ENCODE results near the gene NAT16. TPM values are rescaled to one million over a fixed set of nuclear protein-coding genes. Genes with fewer than 3 reads are reported as not detected.

NAT16 gene
- total and polyA plus RNA-seq, 2 of the 13 experiments (the other 11 are each of a cell fraction or from before 2014, with no cell fraction given): 0.04 TPM; not detected in 1

DNA sequence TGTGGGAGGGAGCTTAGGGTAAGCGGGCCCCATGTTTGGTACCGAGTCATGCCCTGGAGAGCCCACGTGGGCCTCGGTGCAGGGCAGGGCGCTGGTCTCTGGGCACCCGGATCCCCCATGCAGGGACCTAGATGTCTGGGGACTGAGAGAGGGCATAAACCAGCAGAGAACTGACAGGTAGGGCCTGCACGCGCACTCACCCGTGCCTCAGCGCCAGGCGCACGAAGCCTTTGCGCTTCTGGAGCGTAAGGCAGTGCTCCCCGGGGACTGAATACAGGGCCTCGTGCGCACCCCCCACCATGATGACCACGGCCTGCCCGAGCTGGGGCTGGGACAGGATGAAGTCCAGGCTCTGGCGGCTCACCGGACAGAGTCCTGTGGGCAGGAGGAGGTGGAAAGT, 17.9 kb upstream of the NAT16 start (continued):
- TF ChIP-seq, protein P1, sequence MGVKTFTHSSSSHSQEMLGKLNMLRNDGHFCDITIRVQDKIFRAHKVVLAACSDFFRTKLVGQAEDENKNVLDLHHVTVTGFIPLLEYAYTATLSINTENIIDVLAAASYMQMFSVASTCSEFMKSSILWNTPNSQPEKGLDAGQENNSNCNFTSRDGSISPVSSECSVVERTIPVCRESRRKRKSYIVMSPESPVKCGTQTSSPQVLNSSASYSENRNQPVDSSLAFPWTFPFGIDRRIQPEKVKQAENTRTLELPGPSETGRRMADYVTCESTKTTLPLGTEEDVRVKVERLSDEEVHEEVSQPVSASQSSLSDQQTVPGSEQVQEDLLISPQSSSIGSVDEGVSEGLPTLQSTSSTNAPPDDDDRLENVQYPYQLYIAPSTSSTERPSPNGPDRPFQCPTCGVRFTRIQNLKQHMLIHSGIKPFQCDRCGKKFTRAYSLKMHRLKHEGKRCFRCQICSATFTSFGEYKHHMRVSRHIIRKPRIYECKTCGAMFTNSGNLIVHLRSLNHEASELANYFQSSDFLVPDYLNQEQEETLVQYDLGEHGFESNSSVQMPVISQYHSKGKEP (CRISPR knock-in tag; IDR thresholded peaks at IDR 0.05): no peak
- TF ChIP-seq ZNF235 (CRISPR knock-in tag; IDR thresholded peaks at IDR 0.05; ENCODE audit: borderline replicate concordance) (no peak), AGO2 (optimal IDR thresholded peaks at IDR 0.05; ENCODE audit: low read depth, low read length) (peak; percentile 69), JDP2 (CRISPR knock-in tag; IDR thresholded peaks at IDR 0.05; ENCODE audit: borderline replicate concordance) (no peak)

DNA sequence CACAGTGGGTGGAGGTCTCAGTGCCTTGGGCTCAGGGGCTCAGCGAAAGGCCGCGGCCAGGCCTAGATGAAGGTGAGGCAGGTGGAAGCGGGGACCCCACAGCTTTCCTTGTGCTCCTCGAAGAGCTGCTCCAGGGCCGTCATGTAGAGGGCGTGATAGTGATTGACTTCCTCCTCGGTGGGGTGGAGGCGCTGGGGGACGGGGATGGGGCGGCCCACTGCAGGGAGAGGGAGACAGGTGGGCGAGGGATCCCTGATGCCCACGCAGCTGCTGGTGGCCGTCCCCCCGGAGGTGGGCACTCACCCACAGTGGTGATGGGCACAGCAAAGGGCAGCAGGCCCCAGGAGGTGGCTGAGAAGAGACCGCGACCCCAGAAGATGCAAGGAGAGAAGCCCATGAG, 15.8 kb upstream of the NAT16 start:
- no peaks in the 10 kb centered on the region for H3K9me3 ChIP-seq (ENCODE audit: low read length)
- no peak overlapping the region for H3K4me2 ChIP-seq (ENCODE audit: low read depth, low read length)
- CTCF ChIA-PET (ENCODE audit: low intra/inter-chr PET ratio, low total read pairs): no interaction called here
- peaks cover 12% of the 10 kb centered on the region for H3K79me2 ChIP-seq (ENCODE audit: insufficient read depth, low read length)
- no peak for ATAC-seq
- TF ChIP-seq ZNF383 (CRISPR knock-in tag; IDR thresholded peaks at IDR 0.05; ENCODE audit: borderline replicate concordance): no peak
- TF ChIP-seq RARG (CRISPR knock-in tag; IDR thresholded peaks at IDR 0.05; ENCODE audit: low read depth): no peak
- TF ChIP-seq CBX2 (IDR thresholded peaks at IDR 0.05; ENCODE audit: low read depth, low read length): no peak
- no peak for TF ChIP-seq CBX2 (CRISPR knock-in tag; IDR thresholded peaks at IDR 0.05; ENCODE audit: low read depth)
- no peak for TF ChIP-seq POLR2AphosphoS2 (IDR thresholded peaks at IDR 0.05; ENCODE audit: low read depth, low read length)
- TF ChIP-seq PHF21A (CRISPR knock-in tag; IDR thresholded peaks at IDR 0.05): no peak
- TF ChIP-seq ZNF121 (CRISPR knock-in tag; IDR thresholded peaks at IDR 0.05): no peak
- no peak for TF ChIP-seq PCBP2 (optimal IDR thresholded peaks at IDR 0.05; ENCODE audit: low read depth, low read length, poor library complexity, severe bottlenecking)
- TF ChIP-seq AGO2 (optimal IDR thresholded peaks at IDR 0.05; ENCODE audit: low read depth, low read length): peak; percentile 55
- peak; percentile 61 for TF ChIP-seq RBFOX2 (IDR thresholded peaks at IDR 0.05; ENCODE audit: low read depth, low read length)
- peak in 1 of 2 experiments; percentile 41; a peak in 1 of 4 replicates for TF ChIP-seq POLR2A (IDR thresholded peaks at IDR 0.05; ENCODE audit: insufficient read depth in 1 of 2, low read depth in 2 of 2, low read length in 2 of 2)
- TF ChIP-seq NFRKB (IDR thresholded peaks at IDR 0.05): no peak
- BruUV-seq (replicated peaks): no TSS peak
- H2AFZ ChIP-seq (ENCODE audit: low read length): no peak overlapping the region
- peaks cover 0 to 2% of the 10 kb centered on the region in 2 experiments; a peak in 1 of 5 replicates for H3K36me3 ChIP-seq (replicated peaks in 1 of 2; ENCODE audit: control insufficient read depth in 1 of 2, insufficient read depth in 2 of 2, low read length in 2 of 2)
- peaks cover 51% of the 10 kb centered on the region for H3K4me1 ChIP-seq (ENCODE audit: insufficient read depth, low read length)
- H3K27ac ChIP-seq (ENCODE audit: extremely low read length, insufficient read depth, low read length): no peak overlapping the region
- no peak for FAIRE-seq
- intact Hi-C loops (cut with micrococcal nuclease; ENCODE audit: unreplicated experiment) (no loop called here), in situ Hi-C loops (cut with HindIII; ENCODE audit: extremely low pct_ligation_motif_present, low pct_unique_long_range_greater_than_20kb) (no loop called here)
- H4K20me1 ChIP-seq (ENCODE audit: insufficient read depth, low read length): peaks cover 3% of the 10 kb centered on the region; the same call in 1 of the 2 replicates
- no peak overlapping the region for H3K4me3 ChIP-seq (replicated peaks in 1 of 3; ENCODE audit: insufficient read depth in 1 of 3, low read depth in 2 of 3, low read length in 3 of 3)
- no peak overlapping the region for H3K9ac ChIP-seq (ENCODE audit: insufficient read depth, low read depth, low read length)
- POLR2A ChIA-PET: interaction anchor here (1.8 to 3.3 kb wide), 2 partner anchors 13 to 22 kb away, joined by 6 to 19 read pairs; partner anchors contain the start of genes PLOD3 and ZNHIT1
- no peaks in the 10 kb centered on the region; a peak in 1 of 5 replicates for H3K27me3 ChIP-seq (ENCODE audit: control insufficient read depth in 1 of 2, insufficient read depth in 2 of 2, low read length in 2 of 2)
- 99% methylated on average over 11 of the region's 17 CpGs for WGBS (ENCODE audit: low lambda C conversion rate)
- DNase-seq (ENCODE audit: low spot score): no peak
